Measurements from ENCODE around the gene VPS39.

The VPS39 gene

GRCh38 chr15:42184296-42184695, 23.8 kb downstream of the VPS39 start:
- no peaks in the 10 kb centered on the region for H3K9me3 ChIP-seq (ENCODE audit: control insufficient read depth, insufficient read depth, low read depth, low read length)
- CTCF ChIA-PET, result interaction anchor here (0.5 kb wide), 1 partner anchor 12 kb away, joined by 4 read pairs; no protein-coding TSS in a partner anchor
- no peak overlapping the region for H3K27ac ChIP-seq (ENCODE audit: extremely low read depth, low read depth, low read length)
- POLR2A ChIA-PET, result interaction anchor here (0.5 kb wide), 1 partner anchor 306 kb away, joined by 3 read pairs; no protein-coding TSS in a partner anchor
- H3K36me3 ChIP-seq (ENCODE audit: control insufficient read depth in 2 of 2, insufficient read depth in 1 of 2, low read length in 2 of 2), result peaks cover 20 to 81% of the 10 kb centered on the region in 2 experiments
- TF ChIP-seq ZNF624 (tag by site-specific recombination; IDR thresholded peaks at IDR 0.05), result no peak
- no peak overlapping the region for H3K4me3 ChIP-seq (ENCODE audit: low read depth, low read length)
- H3K4me1 ChIP-seq (ENCODE audit: control insufficient read depth, insufficient read depth, low read length), result no peaks in the 10 kb centered on the region

- no peaks in the 10 kb centered on the region for H3K9me3 ChIP-seq (ENCODE audit: control insufficient read depth, insufficient read depth, low read depth, low read length)
- no peak overlapping the region for H3K27ac ChIP-seq (ENCODE audit: extremely low read depth, low read depth, low read length)
- H3K4me1 ChIP-seq (ENCODE audit: control insufficient read depth, insufficient read depth, low read length), result no peaks in the 10 kb centered on the region
- ChIA-PET CTCF (interaction anchor here (0.6 kb wide), 1 partner anchor 98 kb away, joined by 3 read pairs; no protein-coding TSS in a partner anchor), POLR2A (no interaction called here)
- H3K4me3 ChIP-seq (ENCODE audit: low read depth, low read length), result no peak overlapping the region
- TF ChIP-seq ZSCAN16 (tag by site-specific recombination; IDR thresholded peaks at IDR 0.05), result no peak
- TF ChIP-seq ZNF248 (tag by site-specific recombination; IDR thresholded peaks at IDR 0.05), result no peak
- TF ChIP-seq ZFP3 (tag by site-specific recombination; IDR thresholded peaks at IDR 0.05; ENCODE audit: low read depth), result no peak
- no peak for TF ChIP-seq TCF7L2 (IDR thresholded peaks at IDR 0.05; ENCODE audit: borderline replicate concordance, low read depth, low read length)
- no peak for TF ChIP-seq ZNF174 (tag by site-specific recombination; IDR thresholded peaks at IDR 0.05)
- no peak for TF ChIP-seq ZNF133 (tag by site-specific recombination; IDR thresholded peaks at IDR 0.05)
- TF ChIP-seq BCL11A (tag by site-specific recombination; IDR thresholded peaks at IDR 0.05; ENCODE audit: low read depth), result no peak
- TF ChIP-seq ZNF169 (tag by site-specific recombination; IDR thresholded peaks at IDR 0.05), result no peak
- no peak for TF ChIP-seq ZNF394 (tag by site-specific recombination; IDR thresholded peaks at IDR 0.05; ENCODE audit: borderline replicate concordance)
- no peak for TF ChIP-seq ZNF266 (tag by site-specific recombination; IDR thresholded peaks at IDR 0.05; ENCODE audit: low read depth)
- H3K36me3 ChIP-seq (ENCODE audit: control insufficient read depth in 2 of 2, insufficient read depth in 1 of 2, low read length in 2 of 2), result peaks cover 16 to 75% of the 10 kb centered on the region in 2 experiments
Measured at GRCh38 chr15:42182961-42183360, 25.1 kb downstream of the VPS39 start.

DNA sequence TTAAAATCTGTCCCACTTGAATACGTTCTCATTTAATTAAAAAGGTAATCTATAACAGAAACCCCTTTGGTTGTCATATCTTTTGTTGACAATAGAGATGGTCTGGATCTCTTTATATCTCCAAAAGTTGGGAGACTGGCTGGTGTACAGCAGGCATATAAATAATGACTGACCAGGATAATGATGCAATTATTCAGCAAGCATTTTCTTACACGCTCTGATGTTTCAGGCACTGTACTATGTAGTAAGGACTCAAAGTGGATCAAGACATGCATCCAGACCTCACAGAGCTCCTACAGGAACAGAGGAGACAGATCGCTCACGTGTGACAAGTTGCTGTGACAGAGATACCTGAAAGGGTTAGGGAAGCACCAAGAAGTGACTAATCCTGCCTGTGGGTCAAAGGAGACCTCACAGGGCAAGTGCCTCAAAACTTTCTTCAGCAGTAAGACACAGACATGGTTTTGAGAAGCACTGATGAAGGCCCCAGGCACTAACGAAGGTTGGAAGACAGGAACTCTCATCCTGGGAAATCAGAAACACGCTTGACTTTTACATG, 25.7 kb downstream of the VPS39 start:
- ChIA-PET POLR2A (no interaction called here), CTCF (interaction anchor here (0.6 kb wide), 1 partner anchor 98 kb away, joined by 3 read pairs; no protein-coding TSS in a partner anchor)
- TF ChIP-seq ZNF473 (tag by site-specific recombination; IDR thresholded peaks at IDR 0.05), result no peak
- TF ChIP-seq ZNF561 (tag by site-specific recombination; IDR thresholded peaks at IDR 0.05; ENCODE audit: borderline replicate concordance), result no peak
- TF ChIP-seq, protein P1, sequence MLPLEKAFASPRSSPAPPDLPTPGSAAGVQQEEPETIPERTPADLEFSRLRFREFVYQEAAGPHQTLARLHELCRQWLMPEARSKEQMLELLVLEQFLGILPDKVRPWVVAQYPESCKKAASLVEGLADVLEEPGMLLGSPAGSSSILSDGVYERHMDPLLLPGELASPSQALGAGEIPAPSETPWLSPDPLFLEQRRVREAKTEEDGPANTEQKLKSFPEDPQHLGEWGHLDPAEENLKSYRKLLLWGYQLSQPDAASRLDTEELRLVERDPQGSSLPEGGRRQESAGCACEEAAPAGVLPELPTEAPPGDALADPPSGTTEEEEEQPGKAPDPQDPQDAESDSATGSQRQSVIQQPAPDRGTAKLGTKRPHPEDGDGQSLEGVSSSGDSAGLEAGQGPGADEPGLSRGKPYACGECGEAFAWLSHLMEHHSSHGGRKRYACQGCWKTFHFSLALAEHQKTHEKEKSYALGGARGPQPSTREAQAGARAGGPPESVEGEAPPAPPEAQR (tag by site-specific recombination; IDR thresholded peaks at IDR 0.05), result no peak
- no peak for TF ChIP-seq HOXC10 (CRISPR knock-in tag; IDR thresholded peaks at IDR 0.05)
- no peak for TF ChIP-seq OSR2 (tag by site-specific recombination; IDR thresholded peaks at IDR 0.05)
- no peak for TF ChIP-seq GLIS2 (tag by site-specific recombination; IDR thresholded peaks at IDR 0.05)
- TF ChIP-seq TCF7L2 (IDR thresholded peaks at IDR 0.05; ENCODE audit: borderline replicate concordance, low read depth, low read length), result no peak
- TF ChIP-seq ZFHX2 (tag by site-specific recombination; conservative IDR thresholded peaks at IDR 0.05), result no peak
- TF ChIP-seq ZNF19 (tag by site-specific recombination; IDR thresholded peaks at IDR 0.05; ENCODE audit: low read depth), result no peak
- TF ChIP-seq, protein P2, sequence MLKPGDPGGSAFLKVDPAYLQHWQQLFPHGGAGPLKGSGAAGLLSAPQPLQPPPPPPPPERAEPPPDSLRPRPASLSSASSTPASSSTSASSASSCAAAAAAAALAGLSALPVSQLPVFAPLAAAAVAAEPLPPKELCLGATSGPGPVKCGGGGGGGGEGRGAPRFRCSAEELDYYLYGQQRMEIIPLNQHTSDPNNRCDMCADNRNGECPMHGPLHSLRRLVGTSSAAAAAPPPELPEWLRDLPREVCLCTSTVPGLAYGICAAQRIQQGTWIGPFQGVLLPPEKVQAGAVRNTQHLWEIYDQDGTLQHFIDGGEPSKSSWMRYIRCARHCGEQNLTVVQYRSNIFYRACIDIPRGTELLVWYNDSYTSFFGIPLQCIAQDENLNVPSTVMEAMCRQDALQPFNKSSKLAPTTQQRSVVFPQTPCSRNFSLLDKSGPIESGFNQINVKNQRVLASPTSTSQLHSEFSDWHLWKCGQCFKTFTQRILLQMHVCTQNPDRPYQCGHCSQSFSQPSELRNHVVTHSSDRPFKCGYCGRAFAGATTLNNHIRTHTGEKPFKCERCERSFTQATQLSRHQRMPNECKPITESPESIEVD (tag by site-specific recombination; IDR thresholded peaks at IDR 0.05), result no peak
- Histone ChIP-seq H3K9me3 (ENCODE audit: control insufficient read depth, insufficient read depth, low read depth, low read length) (no peaks in the 10 kb centered on the region), H3K27ac (ENCODE audit: extremely low read depth, low read depth, low read length) (no peak overlapping the region), H3K4me3 (ENCODE audit: low read depth, low read length) (no peak overlapping the region), H3K36me3 (ENCODE audit: control insufficient read depth in 2 of 2, insufficient read depth in 1 of 2, low read length in 2 of 2) (peaks cover 16 to 73% of the 10 kb centered on the region in 2 experiments), H3K4me1 (ENCODE audit: control insufficient read depth, insufficient read depth, low read length) (no peaks in the 10 kb centered on the region)
